Neutrophil (primary cell): ENCODE measurements around the gene PDLIM1.

ENCODE experiments used
- H3K27ac ChIP-seq: fragments of 200-600 bp; sonication (generic); 2 replicates; pipeline ENCODE4 v1.5.1; 2016; ENCODE audit warnings: mild to moderate bottlenecking, moderate library complexity
- H3K27me3 ChIP-seq: fragments of 200-600 bp; sonication (generic); 2 replicates; pipeline ENCODE4 v1.6.0; 2016; ENCODE audit warnings: mild to moderate bottlenecking
- H3K36me3 ChIP-seq: fragments of 200-600 bp; sonication (generic); 2 replicates; pipeline ENCODE4 v1.5.1; 2017
- H3K4me1 ChIP-seq, 2 experiments: fragments of 200-600 bp in 1 of 2; sonication (generic) in 1 of 2; 1 replicate in 1 of 2; 2 replicates in 1 of 2; pipeline versions ENCODE4 v1.5.1 to v1.6.1; 2013 to 2016; ENCODE audit warnings: low read depth in 1 of 2, low read length in 1 of 2, mild to moderate bottlenecking in 1 of 2, moderate library complexity in 1 of 2; ENCODE audit not compliant: control insufficient read depth in 1 of 2, insufficient read depth in 1 of 2
- H3K4me3 ChIP-seq, 2 experiments: fragments of 200-600 bp in 1 of 2; sonication (generic) in 1 of 2; 1 replicate in 1 of 2; 2 replicates in 1 of 2; pipeline ENCODE4 v1.5.1; 2013 to 2016; ENCODE audit warnings: low read depth in 1 of 2, low read length in 1 of 2, mild to moderate bottlenecking in 1 of 2, moderate library complexity in 1 of 2
- H3K9me3 ChIP-seq: fragments of 200-600 bp; sonication (generic); 2 replicates; pipeline ENCODE4 v1.5.1; 2016
- TF ChIP-seq, protein P1 (sequence below): fragments of 200-600 bp; sonication (generic); IDR thresholded peaks from 2 replicates; pipeline ENCODE4 v1.5.1; 2016; ENCODE audit warnings: antibody characterized with exemption

PDLIM1 gene

DNA sequence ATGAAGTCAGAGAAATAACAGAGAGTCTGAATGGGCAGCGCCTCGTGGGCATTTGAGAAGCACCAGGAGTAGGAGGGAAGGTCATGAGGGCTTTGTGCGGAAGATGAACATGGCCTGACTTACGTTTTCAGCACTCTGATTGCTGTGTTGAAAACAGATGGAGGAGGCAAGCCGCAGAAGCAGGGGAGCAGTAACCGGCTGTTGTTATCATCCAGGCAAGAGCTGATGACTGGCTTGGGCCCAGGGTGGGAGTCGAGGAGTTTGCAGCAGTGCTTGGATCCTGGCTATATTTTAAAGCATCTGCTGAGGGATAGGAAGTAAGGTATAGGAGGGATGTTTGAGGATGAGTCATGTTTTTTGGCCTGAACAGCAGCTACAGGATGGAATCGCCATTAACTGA, 12.7 kb upstream of the PDLIM1 start:
- TF ChIP-seq, protein P1, sequence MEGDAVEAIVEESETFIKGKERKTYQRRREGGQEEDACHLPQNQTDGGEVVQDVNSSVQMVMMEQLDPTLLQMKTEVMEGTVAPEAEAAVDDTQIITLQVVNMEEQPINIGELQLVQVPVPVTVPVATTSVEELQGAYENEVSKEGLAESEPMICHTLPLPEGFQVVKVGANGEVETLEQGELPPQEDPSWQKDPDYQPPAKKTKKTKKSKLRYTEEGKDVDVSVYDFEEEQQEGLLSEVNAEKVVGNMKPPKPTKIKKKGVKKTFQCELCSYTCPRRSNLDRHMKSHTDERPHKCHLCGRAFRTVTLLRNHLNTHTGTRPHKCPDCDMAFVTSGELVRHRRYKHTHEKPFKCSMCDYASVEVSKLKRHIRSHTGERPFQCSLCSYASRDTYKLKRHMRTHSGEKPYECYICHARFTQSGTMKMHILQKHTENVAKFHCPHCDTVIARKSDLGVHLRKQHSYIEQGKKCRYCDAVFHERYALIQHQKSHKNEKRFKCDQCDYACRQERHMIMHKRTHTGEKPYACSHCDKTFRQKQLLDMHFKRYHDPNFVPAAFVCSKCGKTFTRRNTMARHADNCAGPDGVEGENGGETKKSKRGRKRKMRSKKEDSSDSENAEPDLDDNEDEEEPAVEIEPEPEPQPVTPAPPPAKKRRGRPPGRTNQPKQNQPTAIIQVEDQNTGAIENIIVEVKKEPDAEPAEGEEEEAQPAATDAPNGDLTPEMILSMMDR: no peak
- no peaks in the 10 kb centered on the region for H3K4me1 ChIP-seq
- H3K36me3 ChIP-seq: no peaks in the 10 kb centered on the region
- no peaks in the 10 kb centered on the region for H3K9me3 ChIP-seq
- H3K4me3 ChIP-seq: no peak overlapping the region
- no peaks in the 10 kb centered on the region for H3K27me3 ChIP-seq
- H3K27ac ChIP-seq: no peak overlapping the region

DNA sequence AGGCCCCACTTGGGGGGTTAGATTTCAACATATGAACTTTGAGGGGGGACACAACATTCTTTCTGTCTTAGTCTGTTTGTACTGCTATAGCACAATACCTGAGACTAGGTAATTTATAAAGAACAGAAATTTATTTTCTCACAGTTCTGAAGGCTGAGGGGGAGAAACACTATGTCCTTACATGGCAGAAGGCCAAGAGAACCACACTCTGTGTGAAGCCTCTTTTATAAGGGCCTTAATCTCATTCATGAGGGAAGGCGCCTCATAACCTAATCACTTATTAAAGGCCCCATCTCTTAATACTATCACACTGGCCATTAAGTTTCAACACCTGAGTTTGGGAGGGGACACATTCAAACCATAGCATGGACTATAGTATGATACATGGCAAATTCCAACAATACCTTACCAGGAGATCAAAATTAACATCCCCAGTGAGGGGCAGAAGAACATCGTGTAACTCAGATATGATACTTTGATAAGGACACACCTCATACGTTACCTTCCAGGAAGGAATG, 9.3 kb upstream of the PDLIM1 start:
- Histone ChIP-seq H3K4me3 (no peak overlapping the region), H3K9me3 (no peaks in the 10 kb centered on the region), H3K27ac (no peak overlapping the region), H3K27me3 (peaks cover 20% of the 10 kb centered on the region), H3K4me1 (peaks cover 5% of the 10 kb centered on the region in 2 experiments), H3K36me3 (no peaks in the 10 kb centered on the region)
- TF ChIP-seq, protein P1: no peak

DNA sequence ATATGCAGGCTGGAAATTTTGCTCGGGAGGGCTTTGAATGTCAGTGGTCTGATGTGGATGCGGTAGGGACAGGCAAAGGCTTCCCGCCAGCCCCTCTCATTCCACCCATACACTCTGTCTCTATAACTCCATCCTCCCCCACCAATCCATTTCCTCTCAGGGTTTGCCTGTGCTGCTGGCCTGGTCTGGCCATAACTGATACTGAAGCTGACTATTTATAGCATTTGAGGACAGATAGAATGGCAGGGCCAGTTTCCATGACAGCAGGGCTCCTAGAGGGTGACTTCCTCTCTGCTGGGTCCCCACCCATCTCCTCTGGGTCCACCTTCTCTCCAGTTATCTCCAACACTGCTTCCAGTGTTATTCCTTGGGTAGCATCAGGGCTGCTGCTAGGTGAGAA, 6.6 kb upstream of the PDLIM1 start:
- H3K9me3 ChIP-seq: no peaks in the 10 kb centered on the region
- no peak overlapping the region for H3K27ac ChIP-seq
- TF ChIP-seq, protein P1: no peak
- H3K27me3 ChIP-seq: peaks cover 47% of the 10 kb centered on the region
- no peaks in the 10 kb centered on the region for H3K36me3 ChIP-seq
- peaks cover 6 to 7% of the 10 kb centered on the region in 2 experiments for H3K4me1 ChIP-seq
- H3K4me3 ChIP-seq: no peak overlapping the region

DNA sequence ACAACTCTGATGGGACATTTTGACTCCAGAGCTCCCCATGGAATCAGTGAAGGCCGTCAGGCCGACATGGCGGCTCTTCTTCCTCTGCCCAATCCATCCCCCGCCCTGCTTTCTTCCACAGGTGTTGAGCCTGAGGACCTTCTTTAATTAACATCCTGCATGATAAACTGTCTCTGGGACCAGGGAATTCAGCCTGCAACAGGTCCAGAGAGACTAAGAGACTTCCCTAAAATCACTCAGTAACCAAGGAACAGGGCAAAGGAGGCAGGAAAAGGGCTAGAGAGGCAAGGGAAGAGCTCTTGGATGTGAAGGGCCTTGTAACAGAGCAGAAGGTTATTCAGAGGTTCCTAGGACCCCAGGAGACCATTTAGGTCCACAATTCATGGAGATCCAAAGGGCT, 6.0 kb upstream of the PDLIM1 start:
- H3K36me3 ChIP-seq: no peaks in the 10 kb centered on the region
- H3K27ac ChIP-seq: no peak overlapping the region
- H3K4me3 ChIP-seq: no peak overlapping the region
- no peaks in the 10 kb centered on the region for H3K9me3 ChIP-seq
- TF ChIP-seq, protein P1: no peak
- H3K27me3 ChIP-seq: peaks cover 53% of the 10 kb centered on the region
- H3K4me1 ChIP-seq: peaks cover 6 to 7% of the 10 kb centered on the region in 2 experiments

DNA sequence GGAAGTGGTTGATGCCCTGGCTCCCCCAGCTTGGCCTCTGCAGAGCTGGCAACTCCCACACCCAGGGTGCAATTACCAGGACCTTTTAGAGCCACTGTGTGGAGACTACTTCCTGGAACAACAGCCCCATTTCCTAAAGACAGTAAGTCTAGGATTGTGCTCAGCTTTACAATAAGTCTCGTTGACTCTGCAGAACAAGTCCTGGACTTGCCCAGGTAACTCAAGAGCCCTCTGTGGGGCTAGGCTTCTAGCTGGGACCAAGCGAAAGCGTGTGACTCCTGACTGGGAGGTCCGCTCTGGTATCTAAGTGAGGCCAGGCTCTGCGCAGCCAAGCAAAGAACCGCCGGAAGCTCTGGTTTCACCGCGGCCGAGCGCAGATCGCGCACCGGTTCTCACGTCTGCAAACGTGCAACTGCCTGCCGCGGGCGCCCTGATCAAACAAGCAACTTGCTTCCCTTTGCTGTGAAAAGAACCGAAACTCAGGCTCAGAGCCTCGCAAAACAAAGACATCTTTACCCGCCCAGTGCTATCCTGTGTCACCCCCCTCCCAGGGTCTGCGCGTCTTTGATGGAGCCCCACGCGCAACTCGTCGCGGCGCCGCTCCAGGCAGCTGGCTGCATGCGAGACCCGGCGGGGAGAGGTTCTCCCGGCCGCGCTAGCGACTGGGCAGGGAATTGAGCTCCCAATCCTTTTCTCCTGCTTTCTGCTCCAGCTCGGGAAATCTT, 4.4 kb upstream of the PDLIM1 start:
- no peaks in the 10 kb centered on the region for H3K9me3 ChIP-seq

More for the DNA sequence above, 4.4 kb upstream of the PDLIM1 start:
- Histone ChIP-seq H3K36me3 (no peaks in the 10 kb centered on the region), H3K27me3 (peaks cover 69% of the 10 kb centered on the region), H3K4me1 (peaks cover 6 to 13% of the 10 kb centered on the region in 2 experiments), H3K27ac (no peak overlapping the region), H3K4me3 (no peak overlapping the region)
- TF ChIP-seq, protein P1: no peak
